ENCODE measurements around the gene EIF2S3B.

EIF2S3B gene

GRCh38 chr12:10554756-10555481, 49.2 kb downstream of the EIF2S3B start:
- no peak for DNase-seq (ENCODE audit: low read depth)

DNA sequence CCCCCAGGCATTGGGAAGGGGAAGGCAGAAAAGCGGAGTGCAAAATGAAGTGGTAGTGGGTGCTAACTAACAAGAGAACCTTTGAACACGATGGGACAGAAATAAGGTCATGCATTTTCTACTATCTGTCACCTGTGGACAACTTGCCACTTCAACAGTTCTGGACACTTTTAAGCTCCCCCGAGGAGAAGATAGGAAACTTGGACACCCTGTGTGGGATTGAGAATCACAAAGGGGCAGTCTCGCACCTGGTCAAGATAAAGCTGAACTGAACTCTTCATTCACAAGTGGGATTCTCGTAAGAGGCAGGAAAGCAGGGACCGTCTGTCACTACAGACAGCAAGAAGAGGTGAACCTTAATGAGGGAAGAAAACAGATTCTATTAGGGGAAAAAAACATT, 51.6 kb downstream of the EIF2S3B start:
- DNase-seq (ENCODE audit: low read depth), result no peak

GRCh38 chr12:10557766-10558165, 52.1 kb downstream of the EIF2S3B start:
- DNase-seq (ENCODE audit: low read depth), result no peak
